GM12878 (cell line): ENCODE measurements around the gene COX6B2. TPM values are rescaled to one million over a fixed set of nuclear protein-coding genes. Genes with fewer than 3 reads are reported as not detected.

Experiments used
- ATAC-seq: fragments of 200-7000 bp; cut with Tn5 transposase; 3 replicates; pipeline ENCODE4 v1.9.1; 2020; ENCODE audit warnings: mild to moderate bottlenecking, moderate library complexity
- BruUV-seq: library from RNA; stranded (reverse); fragments of 400-500 nt; replicated peaks from 2 replicates; lab custom pipeline; 2021; lab: Mats Ljungman, UMichigan
- CTCF ChIA-PET: fragments of 300-600 bp; sonication (Branson Sonifier 250); formaldehyde crosslinking; extraction: SDS; loops from one replicate; lab custom pipeline; 2021; ENCODE audit warnings: inconsistent platforms; lab: Yijun Ruan, JAX
- POLR2A ChIA-PET: fragments of 350-600 bp; formaldehyde crosslinking; extraction: SDS; loops from one replicate; lab custom pipeline; 2021; ENCODE audit warnings: inconsistent platforms; lab: Charles Lee
- RAD21 ChIA-PET: fragments of 300-600 bp; sonication (Branson Sonifier 250); formaldehyde crosslinking; loops from one replicate; lab custom pipeline; 2023; ENCODE audit warnings: antibody characterized with exemption; ENCODE audit not compliant: unreplicated experiment; lab: Charles Lee
- SMC1A ChIA-PET: fragments of 300-600 bp; sonication (Branson Sonifier 250); formaldehyde crosslinking; loops from one replicate; lab custom pipeline; 2023; ENCODE audit not compliant: unreplicated experiment, uncharacterized antibody; lab: Charles Lee
- DNase-seq: peaks from one replicate; pipeline ENCODE4 v3.0.0-alpha.2; 2011; ENCODE audit warnings: low read depth, low spot score
- FAIRE-seq: peaks from 3 replicates; lab custom pipeline; 2011; peaks lifted over from hg19 to GRCh38; lab: Jason Lieb, UNC
- H2AFZ ChIP-seq: 2 replicates; pipeline ENCODE4 v1.6.0; 2011; ENCODE audit warnings: low read depth, low read length, control low read depth; ENCODE audit not compliant: control insufficient read depth
- H3K27ac ChIP-seq: 2 replicates; pipeline ENCODE4 v1.5.1; 2011; ENCODE audit warnings: control low read depth; ENCODE audit not compliant: control insufficient read depth, insufficient read depth
- H3K27me3 ChIP-seq, 2 experiments: replicated peaks in 1 of 2; 2 replicates each; pipeline versions ENCODE4 v1.6.0 to v1.6.1; 2011; ENCODE audit warnings: low read length in 1 of 2; ENCODE audit not compliant: control insufficient read depth in 2 of 2, insufficient read depth in 2 of 2
- H3K36me3 ChIP-seq, 2 experiments: 2 replicates each; pipeline ENCODE4 v1.5.1; 2011; ENCODE audit warnings: low read length in 1 of 2; ENCODE audit not compliant: control insufficient read depth in 2 of 2, insufficient read depth in 2 of 2
- H3K4me1 ChIP-seq: 2 replicates; pipeline ENCODE4 v1.6.1; 2011; ENCODE audit warnings: mild to moderate bottlenecking, low read length, moderate library complexity, mixed read lengths; ENCODE audit not compliant: control insufficient read depth, insufficient read depth
- H3K4me2 ChIP-seq: 2 replicates; pipeline ENCODE4 v1.6.0; 2011; ENCODE audit warnings: control low read depth; ENCODE audit not compliant: control insufficient read depth, insufficient read depth
- H3K4me3 ChIP-seq: fragments of 200-600 bp; sonication (generic); 2 replicates; pipeline ENCODE4 v1.5.1; 2016
- H3K79me2 ChIP-seq: 2 replicates; pipeline ENCODE4 v1.6.0; 2011; ENCODE audit warnings: low read length; ENCODE audit not compliant: control insufficient read depth, insufficient read depth
- H3K9ac ChIP-seq: 2 replicates; pipeline ENCODE4 v1.8.0; 2011; ENCODE audit warnings: low read length, control low read depth, mixed read lengths; ENCODE audit not compliant: control insufficient read depth, insufficient read depth
- H3K9me3 ChIP-seq: replicated peaks from 3 replicates; pipeline ENCODE4 v1.5.1; 2011; ENCODE audit warnings: mild to moderate bottlenecking, low read length; ENCODE audit not compliant: control insufficient read depth, insufficient read depth
- H4K20me1 ChIP-seq: 2 replicates; pipeline ENCODE4 v1.6.0; 2011; ENCODE audit not compliant: control insufficient read depth, insufficient read depth
- CREB1 ChIP-seq: IDR thresholded peaks from 2 replicates; pipeline ENCODE4 v1.6.1; 2012; ENCODE audit warnings: low read depth, mild to moderate bottlenecking, inconsistent platforms
- IRF5 ChIP-seq: fragments of 450-650 bp; IDR thresholded peaks from 2 replicates; pipeline ENCODE4 v1.6.1; 2017; ENCODE audit warnings: borderline replicate concordance
- MEF2A ChIP-seq: IDR thresholded peaks from 2 replicates; pipeline ENCODE4 v1.6.1; 2011; ENCODE audit warnings: low read depth, mild to moderate bottlenecking, low read length, moderate library complexity; ENCODE audit not compliant: insufficient read depth
- MEF2B ChIP-seq: fragments of 450-650 bp; IDR thresholded peaks from 2 replicates; pipeline ENCODE4 v1.6.1; 2018; ENCODE audit warnings: mild to moderate bottlenecking, moderate library complexity; ENCODE audit not compliant: partially characterized antibody, poor library complexity, severe bottlenecking
- POLR2AphosphoS5 ChIP-seq: IDR thresholded peaks from 2 replicates; pipeline ENCODE4 v1.6.1; 2011; ENCODE audit warnings: mild to moderate bottlenecking, low read length, inconsistent platforms
- RBBP5 ChIP-seq: fragments of 200-600 bp; sonication (generic); conservative IDR thresholded peaks from 2 replicates; pipeline ENCODE4 v1.6.1; 2016
- SP1 ChIP-seq: IDR thresholded peaks from one replicate; pipeline ENCODE4 v1.6.1; 2011; ENCODE audit warnings: low read depth, low read length
- SREBF2 ChIP-seq: IDR thresholded peaks from 2 replicates; pipeline ENCODE4 v1.6.1; 2012; ENCODE audit warnings: mild to moderate bottlenecking, low read length
- SRF ChIP-seq, 2 experiments: IDR thresholded peaks; 2 replicates each; pipeline ENCODE4 v1.6.1; 2011; ENCODE audit warnings: low read depth in 2 of 2, low read length in 2 of 2, mild to moderate bottlenecking in 1 of 2, moderate library complexity in 1 of 2
- TAF1 ChIP-seq: IDR thresholded peaks from 2 replicates; pipeline ENCODE4 v1.6.1; 2011; ENCODE audit warnings: mild to moderate bottlenecking, low read depth, low read length, borderline replicate concordance
- TCF12 ChIP-seq: IDR thresholded peaks from 2 replicates; pipeline ENCODE4 v1.6.1; 2011; ENCODE audit warnings: low read depth, mild to moderate bottlenecking, low read length
- ZNF207 ChIP-seq: fragments of 450-650 bp; IDR thresholded peaks from 2 replicates; pipeline ENCODE4 v1.6.1; 2014; ENCODE audit warnings: antibody characterized with exemption, mild to moderate bottlenecking, borderline replicate concordance
- ZNF592 ChIP-seq: fragments of 450-650 bp; IDR thresholded peaks from 2 replicates; pipeline ENCODE4 v1.6.1; 2017; ENCODE audit warnings: mild to moderate bottlenecking, moderate library complexity
- WGBS: methylation state at CpG from one replicate; pipeline ENCODE4 v1.1.6; 2016; ENCODE audit warnings: low lambda C conversion rate; ENCODE audit not compliant: insufficient replicate concordance, insufficient coverage; ENCODE audit errors: missing lambda C conversion rate; 5-methylcytosine and 5-hydroxymethylcytosine counted together
- in situ Hi-C: fragments of 300-500 bp; cut with MboI; formaldehyde crosslinking; loops from 9 replicates; pipeline ENCODE4 v1.14.3; 2018; ENCODE audit warnings: mixed read lengths
- intact Hi-C: fragments of 100-400 bp; cut with micrococcal nuclease; formaldehyde crosslinking; loops from one replicate; pipeline ENCODE4 v1.14.2; 2022; ENCODE audit not compliant: unreplicated experiment
- polyA plus RNA-seq, 11 experiments: library from polyadenylated mRNA; depleted of rRNA in 4 of 11; unstranded in 6 of 11; stranded (reverse) in 5 of 11; fragments of >200 nt; fragmentation: Nextera tagmentation in 4 of 11; fragmentation: Illumina TruSeq in 1 of 11; extraction: Ambion mirVana in 4 of 11; extraction: Trizol in 1 of 11; gene quantifications; 1 replicate in 1 of 11; 2 replicates in 10 of 11; pipeline versions ENCODE4 v1.2.1 to v1.2.3, GENCODE V29; 2011 to 2016; ENCODE audit warnings: inconsistent platforms in 2 of 11, missing spikeins in 2 of 11, low read depth in 1 of 11
- total RNA-seq, 4 experiments: library from RNA; depleted of rRNA in 3 of 4; stranded (reverse); fragments of >200 nt in 3 of 4; fragmentation: Illumina TruSeq in 1 of 4; extraction: Trizol in 1 of 4; gene quantifications; 2 replicates each; pipeline versions ENCODE4 v1.2.1 to v1.2.3, GENCODE V29; 2013 to 2021

Gene COX6B2
- total and polyA plus RNA-seq, 10 of the 15 experiments (the other 5 are each of a cell fraction or from before 2014, with no cell fraction given) = 0.05 to 0.08 (median 0.07) TPM; not detected in 6

- ATAC-seq = peak; percentile 18; the same call in 2 of the 3 replicates
- no peak for TF ChIP-seq RBBP5
- no peak for TF ChIP-seq IRF5
- TF ChIP-seq ZNF592 = no peak
- TF ChIP-seq TAF1 = no peak
- no peak for TF ChIP-seq POLR2AphosphoS5
- TF ChIP-seq TCF12 = no peak
- TF ChIP-seq CREB1 = no peak
- no peak for TF ChIP-seq SREBF2
- TF ChIP-seq MEF2A = no peak
- no peak for TF ChIP-seq ZNF207
- TF ChIP-seq SRF (IDR thresholded peaks at IDR 0.05; ENCODE audit: low read depth in 2 of 2, low read length in 2 of 2) = no peak
- TF ChIP-seq MEF2B = no peak
- no peak for TF ChIP-seq SP1
- Histone ChIP-seq H3K9me3 (no peaks in the 10 kb centered on the region), H4K20me1 (no peaks in the 10 kb centered on the region), H3K4me3 (no peak overlapping the region), H3K79me2 (no peaks in the 10 kb centered on the region), H3K36me3 (no peaks in the 10 kb centered on the region), H2AFZ (no peak overlapping the region), H3K27me3 (peaks cover 3 to 10% of the 10 kb centered on the region in 2 experiments), H3K4me2 (no peak overlapping the region), H3K4me1 (no peaks in the 10 kb centered on the region), H3K9ac (no peak overlapping the region), H3K27ac (no peak overlapping the region)
- ChIA-PET SMC1A (no interaction called here), POLR2A (no interaction called here), CTCF (no interaction called here), RAD21 (no interaction called here)
- in situ Hi-C loops (no loop called here), intact Hi-C loops (no loop called here)
- BruUV-seq = no TSS peak
- 22% methylated on average over 24 of the region's 24 CpGs for WGBS
- no peak for DNase-seq
- FAIRE-seq = no peak
Observed at GRCh38 chr19:55372316-55373081, 18.0 kb upstream of the COX6B2 start.
